DMS79 (cell line): ENCODE measurements around the gene DNASE2.

Experiments
- DNase-seq: peaks from one replicate; lab custom pipeline; 2025; lab: John Stamatoyannopoulos, UW

DNASE2 gene

GRCh38 chr19:12833738-12834565 is 47.3 kb downstream of the DNASE2 start:
- DNase-seq: peak; percentile 62

- no peak for DNase-seq
Observed at GRCh38 chr19:12833418-12833737, 47.9 kb downstream of the DNASE2 start.

- peak; percentile 81 for DNase-seq
Observed at GRCh38 chr19:12828494-12828893, 52.8 kb downstream of the DNASE2 start.

GRCh38 chr19:12825254-12826131 is 55.8 kb downstream of the DNASE2 start:
- DNase-seq: no peak
